CD14-positive monocyte (primary cell): ENCODE measurements around the gene AIG1. TPM values are rescaled to one million over a fixed set of nuclear protein-coding genes. Genes with fewer than 3 reads are reported as not detected.

Source experiments
- DNase-seq, 3 donors: peaks; one replicate each; pipeline ENCODE4 v3.0.0-alpha.2; 2011 to 2022
- H2AFZ ChIP-seq: 2 replicates; pipeline ENCODE4 v1.6.0; 2012; ENCODE audit warnings: mild to moderate bottlenecking, low read depth, low read length, inconsistent platforms; ENCODE audit not compliant: insufficient read depth, poor library complexity, severe bottlenecking
- H3K27ac ChIP-seq, 2 donors: 1 replicate in 1 of 2; 2 replicates in 1 of 2; pipeline ENCODE4 v1.5.1; 2012 to 2013; ENCODE audit warnings: low read length in 2 of 2, control low read depth in 1 of 2, inconsistent platforms in 1 of 2, low read depth in 1 of 2, mild to moderate bottlenecking in 1 of 2
- H3K27me3 ChIP-seq, 2 donors: one replicate each; pipeline versions ENCODE4 v1.6.0 to v1.6.1; 2011 to 2013; ENCODE audit warnings: low read length in 2 of 2; ENCODE audit not compliant: control insufficient read depth in 2 of 2, insufficient read depth in 2 of 2
- H3K36me3 ChIP-seq, 2 donors: replicated peaks in 1 of 2; 1 replicate in 1 of 2; 2 replicates in 1 of 2; pipeline versions ENCODE4 v1.5.1 to v1.6.1; 2012 to 2013; ENCODE audit warnings: low read length in 2 of 2, control low read depth in 1 of 2, inconsistent platforms in 1 of 2, mild to moderate bottlenecking in 1 of 2; ENCODE audit not compliant: insufficient read depth in 2 of 2, control insufficient read depth in 1 of 2
- H3K4me1 ChIP-seq, 2 donors: 1 replicate in 1 of 2; 2 replicates in 1 of 2; pipeline versions ENCODE4 v1.5.1 to v1.6.1; 2012 to 2013; ENCODE audit warnings: low read length in 2 of 2, control low read depth in 1 of 2, inconsistent platforms in 1 of 2, mild to moderate bottlenecking in 1 of 2, moderate library complexity in 1 of 2; ENCODE audit not compliant: insufficient read depth in 2 of 2, control insufficient read depth in 1 of 2
- H3K4me2 ChIP-seq: replicated peaks from 2 replicates; pipeline ENCODE3; 2012; ENCODE audit warnings: low read length, moderate library complexity, mild to moderate bottlenecking; ENCODE audit not compliant: poor library complexity, severe bottlenecking; ENCODE audit errors: extremely low read depth
- H3K4me3 ChIP-seq, 3 experiments: fragments of 200-600 bp in 1 of 3; sonication (generic) in 1 of 3; replicated peaks in 1 of 3; 1 replicate in 2 of 3; 2 replicates in 1 of 3; pipeline ENCODE4 v1.5.1; 2011 to 2013; ENCODE audit warnings: low read length in 3 of 3, mild to moderate bottlenecking in 3 of 3, control low read depth in 2 of 3, low read depth in 2 of 3, inconsistent platforms in 1 of 3, moderate library complexity in 1 of 3
- H3K79me2 ChIP-seq: 2 replicates; pipeline ENCODE4 v1.6.0; 2012; ENCODE audit warnings: mild to moderate bottlenecking, control low read depth, inconsistent platforms, low read length, moderate library complexity; ENCODE audit not compliant: insufficient read depth
- H3K9ac ChIP-seq: 2 replicates; pipeline ENCODE4 v1.6.0; 2017; ENCODE audit warnings: low read length, mild to moderate bottlenecking; ENCODE audit not compliant: insufficient read depth, poor library complexity, severe bottlenecking
- H3K9me3 ChIP-seq, 2 donors: replicated peaks in 1 of 2; 1 replicate in 1 of 2; 2 replicates in 1 of 2; pipeline versions ENCODE4 v1.5.1 to v1.6.1; 2012 to 2013; ENCODE audit warnings: low read length in 2 of 2, control low read depth in 1 of 2; ENCODE audit not compliant: control insufficient read depth in 1 of 2, insufficient read depth in 1 of 2
- H4K20me1 ChIP-seq: 2 replicates; pipeline ENCODE4 v1.6.0; 2012; ENCODE audit warnings: mild to moderate bottlenecking, low read length, control low read depth, moderate library complexity; ENCODE audit not compliant: insufficient read depth
- H3K27ac Mint-ChIP-seq, 7 donors: one replicate each; pipeline ENCODE4 v1.8.0; 2020; ENCODE audit warnings: mild to moderate bottlenecking in 7 of 7, mixed read lengths in 7 of 7, moderate library complexity in 6 of 7, inconsistent platforms in 2 of 7
- H3K27me3 Mint-ChIP-seq, 3 donors: one replicate each; pipeline ENCODE4 v1.8.0; 2021 to 2022; ENCODE audit warnings: low read depth in 3 of 3, mild to moderate bottlenecking in 3 of 3, mixed read lengths in 3 of 3, moderate library complexity in 3 of 3, inconsistent platforms in 1 of 3
- H3K36me3 Mint-ChIP-seq, 2 donors: one replicate each; pipeline ENCODE4 v1.8.0; 2020; ENCODE audit warnings: mixed read lengths in 2 of 2, inconsistent platforms in 1 of 2, mild to moderate bottlenecking in 1 of 2
- H3K4me1 Mint-ChIP-seq: one replicate; pipeline ENCODE4 v1.8.0; 2020; ENCODE audit warnings: mild to moderate bottlenecking, mixed read lengths
- H3K4me3 Mint-ChIP-seq, 2 donors: one replicate each; pipeline ENCODE4 v1.8.0; 2020; ENCODE audit warnings: mild to moderate bottlenecking in 2 of 2, mixed read lengths in 2 of 2, moderate library complexity in 1 of 2
- H3K9me3 Mint-ChIP-seq, 7 donors: one replicate each; pipeline ENCODE4 v1.8.0; 2020 to 2022; ENCODE audit warnings: mixed read lengths in 7 of 7, mild to moderate bottlenecking in 6 of 7, moderate library complexity in 6 of 7, inconsistent platforms in 2 of 7
- CTCF ChIP-seq: fragments of 200-600 bp; IDR thresholded peaks from one replicate; pipeline ENCODE4 v1.8.0; 2022; ENCODE audit warnings: antibody characterized with exemption, mild to moderate bottlenecking
- WGBS: methylation state at CpG from one replicate; pipeline ENCODE4 v1.1.5; 2013; ENCODE audit warnings: missing lambda C conversion rate; ENCODE audit not compliant: insufficient coverage; 5-methylcytosine and 5-hydroxymethylcytosine counted together
- intact Hi-C, 2 donors: fragments of 100-400 bp; cut with micrococcal nuclease; formaldehyde crosslinking; loops; one replicate each; pipeline versions ENCODE4 v1.15.0 to v1.15.1; 2023
- polyA plus RNA-seq, 3 donors: library from polyadenylated mRNA; depleted of rRNA in 1 of 3; unstranded in 2 of 3; stranded (reverse) in 1 of 3; fragments of 300-500 nt in 2 of 3; fragments of >200 nt in 1 of 3; fragmentation: Illumina TruSeq in 2 of 3; gene quantifications; 1 replicate in 2 of 3; 2 replicates in 1 of 3; pipeline ENCODE4 v1.2.3, GENCODE V29; 2012 to 2021

Gene AIG1
- polyA plus RNA-seq, 3 donors = 6.7 to 7.6 (median 6.8) TPM

GRCh38 chr6:143271024-143271423, 210.3 kb downstream of the AIG1 start:
- Histone ChIP-seq H3K27ac (no peak overlapping the region), H3K4me2 (no peak overlapping the region), H4K20me1 (no peaks in the 10 kb centered on the region), H3K27me3 (no peaks in the 10 kb centered on the region), H3K79me2 (no peaks in the 10 kb centered on the region), H3K4me1 (no peaks in the 10 kb centered on the region), H3K4me3 (no peak overlapping the region), H2AFZ (no peak overlapping the region), H3K9me3 (no peaks in the 10 kb centered on the region), H3K36me3 (no peaks in the 10 kb centered on the region), H3K9ac (no peak overlapping the region)
- Mint-ChIP-seq H3K27ac (no peak overlapping the region), H3K36me3 (no peaks in the 10 kb centered on the region), H3K27me3 (peaks cover 0 to 2% (median 0%) of the 10 kb centered on the region in 3 donors), H3K4me3 (no peak overlapping the region), H3K4me1 (no peaks in the 10 kb centered on the region), H3K9me3 (peaks cover 0 to 9% (median 4%) of the 10 kb centered on the region in 7 donors)
- no peak for TF ChIP-seq CTCF
- intact Hi-C loops = no loop called here
- no peak for DNase-seq
- WGBS = 100% methylated on average over 2 of the region's 4 CpGs

- no peaks in the 10 kb centered on the region for H3K79me2 ChIP-seq
- no peak overlapping the region for H3K27ac ChIP-seq
- Mint-ChIP-seq H3K36me3 (no peaks in the 10 kb centered on the region), H3K9me3 (peaks cover 0 to 9% (median 4%) of the 10 kb centered on the region in 7 donors), H3K27ac (peak overlapping the region in 2 of 7 donors; percentile 43 to 44), H3K4me1 (peaks cover 6% of the 10 kb centered on the region), H3K27me3 (peaks cover 0 to 4% (median 0%) of the 10 kb centered on the region in 3 donors), H3K4me3 (no peak overlapping the region)
- 71% methylated on average over 2 of the region's 4 CpGs for whole genome bisulfite sequencing
- no peak overlapping the region for H3K4me3 ChIP-seq
- H3K4me1 ChIP-seq = no peaks in the 10 kb centered on the region
- no peak overlapping the region for H2AFZ ChIP-seq
- no peak overlapping the region for H3K9ac ChIP-seq
- peak in 2 of 3 donors; percentile 7 to 8 for DNase-seq
- H4K20me1 ChIP-seq = no peaks in the 10 kb centered on the region
- no peaks in the 10 kb centered on the region for H3K36me3 ChIP-seq
- no peak for TF ChIP-seq CTCF
- H3K4me2 ChIP-seq = no peak overlapping the region
- no peaks in the 10 kb centered on the region for H3K27me3 ChIP-seq
- intact Hi-C loops = no loop called here
- no peaks in the 10 kb centered on the region for H3K9me3 ChIP-seq
These were observed 215.7 kb downstream of the AIG1 start for GRCh38 chr6:143276436-143276835.
